SU-DHL-6 (cell line): ENCODE data around the gene NPC2.

ENCODE experiments used
- CTCF ChIP-seq: fragments of 200-600 bp; sonication (generic); IDR thresholded peaks from one replicate; pipeline ENCODE4 v1.5.1; 2017; ENCODE audit warnings: antibody characterized with exemption, mild to moderate bottlenecking, low read length, moderate library complexity; ENCODE audit not compliant: insufficient read depth, poor library complexity, severe bottlenecking
- EZH2phosphoT487 ChIP-seq: fragments of 200-600 bp; sonication (generic), shearing (Covaris generic); conservative IDR thresholded peaks from 2 replicates; pipeline ENCODE4 v1.6.1; 2018; ENCODE audit warnings: mild to moderate bottlenecking, antibody characterized with exemption, low read length, moderate library complexity, mixed read lengths

GRCh38 chr14:74504412-74504811 is 11.3 kb upstream of the NPC2 start:
- TF ChIP-seq CTCF, result no peak
- no peak for TF ChIP-seq EZH2phosphoT487
